ENCODE data around the gene SLC8B1. TPM values are rescaled to one million over a fixed set of nuclear protein-coding genes. Genes with fewer than 3 reads are reported as not detected.

Gene SLC8B1
- total RNA-seq, 1 experiment from 2014 or later: 30.9 TPM

DNA sequence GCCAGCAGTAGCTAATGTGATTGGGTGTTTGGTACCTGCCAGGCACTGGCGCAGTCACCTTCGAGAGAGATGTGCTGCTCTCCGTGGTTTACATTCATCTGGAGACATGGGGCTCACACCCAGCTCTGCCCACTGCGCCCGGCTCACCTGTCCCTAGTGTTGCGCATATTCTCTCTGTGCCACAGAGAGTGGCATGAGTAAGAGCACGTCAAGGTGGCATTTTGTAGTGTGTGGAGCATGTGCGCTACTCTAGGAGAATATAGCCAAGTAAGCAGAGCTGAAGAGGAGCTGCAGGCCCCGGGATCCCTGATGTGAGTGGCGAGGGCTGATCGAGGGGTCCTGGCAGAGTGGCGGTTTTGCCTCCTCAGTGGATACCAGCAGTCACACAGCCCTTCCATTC is 66.8 kb downstream of the SLC8B1 start:
- Histone ChIP-seq H3K9me3 (ENCODE audit: control insufficient read depth in 1 of 2, insufficient read depth in 1 of 2, low read depth in 1 of 2, low read length in 2 of 2) (no peaks in the 10 kb centered on the region), H2AFZ (ENCODE audit: low read depth, low read length, poor library complexity, severe bottlenecking) (no peak overlapping the region), H3K4me2 (ENCODE audit: low read length) (no peak overlapping the region), H4K20me1 (ENCODE audit: insufficient read depth) (no peaks in the 10 kb centered on the region), H3K4me1 (ENCODE audit: control insufficient read depth in 1 of 2, insufficient read depth in 2 of 2, low read length in 2 of 2) (no peaks in the 10 kb centered on the region), H3K79me2 (ENCODE audit: insufficient read depth, low read length) (no peaks in the 10 kb centered on the region), H3K9me2 (ENCODE audit: insufficient read depth) (no peaks in the 10 kb centered on the region), H3K36me3 (ENCODE audit: control insufficient read depth in 1 of 2, insufficient read depth in 2 of 2, low read length in 2 of 2) (no peaks in the 10 kb centered on the region; a peak in 1 of 4 replicates), H3K27me3 (ENCODE audit: insufficient read depth, low read length) (no peaks in the 10 kb centered on the region), H3K9ac (ENCODE audit: low read length) (no peak overlapping the region), H3K4me3 (replicated peaks in 1 of 2; ENCODE audit: low read depth in 1 of 2, low read length in 2 of 2) (no peak overlapping the region), H3K27ac (ENCODE audit: low read depth, low read length) (no peak overlapping the region)
- intact Hi-C loops (cut with micrococcal nuclease): no loop called here
- ATAC-seq (no peak), DNase-seq (ENCODE audit: low read depth, low spot score) (no peak)
- no TSS peak for BruUV-seq (replicated peaks)
- POLR2A ChIA-PET: no interaction called here
- CTCF ChIA-PET: no interaction called here
- TF ChIP-seq, protein P1, sequence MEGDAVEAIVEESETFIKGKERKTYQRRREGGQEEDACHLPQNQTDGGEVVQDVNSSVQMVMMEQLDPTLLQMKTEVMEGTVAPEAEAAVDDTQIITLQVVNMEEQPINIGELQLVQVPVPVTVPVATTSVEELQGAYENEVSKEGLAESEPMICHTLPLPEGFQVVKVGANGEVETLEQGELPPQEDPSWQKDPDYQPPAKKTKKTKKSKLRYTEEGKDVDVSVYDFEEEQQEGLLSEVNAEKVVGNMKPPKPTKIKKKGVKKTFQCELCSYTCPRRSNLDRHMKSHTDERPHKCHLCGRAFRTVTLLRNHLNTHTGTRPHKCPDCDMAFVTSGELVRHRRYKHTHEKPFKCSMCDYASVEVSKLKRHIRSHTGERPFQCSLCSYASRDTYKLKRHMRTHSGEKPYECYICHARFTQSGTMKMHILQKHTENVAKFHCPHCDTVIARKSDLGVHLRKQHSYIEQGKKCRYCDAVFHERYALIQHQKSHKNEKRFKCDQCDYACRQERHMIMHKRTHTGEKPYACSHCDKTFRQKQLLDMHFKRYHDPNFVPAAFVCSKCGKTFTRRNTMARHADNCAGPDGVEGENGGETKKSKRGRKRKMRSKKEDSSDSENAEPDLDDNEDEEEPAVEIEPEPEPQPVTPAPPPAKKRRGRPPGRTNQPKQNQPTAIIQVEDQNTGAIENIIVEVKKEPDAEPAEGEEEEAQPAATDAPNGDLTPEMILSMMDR (IDR thresholded peaks at IDR 0.05 in 2 of 3, conservative IDR thresholded peaks at IDR 0.05 in 1 of 3; ENCODE audit: borderline replicate concordance in 1 of 3, insufficient read depth in 1 of 3, low read depth in 2 of 3, low read length in 2 of 3): no peak
- TF ChIP-seq CBX3 (IDR thresholded peaks at IDR 0.05; ENCODE audit: low read depth) (no peak), POLR2AphosphoS5 (IDR thresholded peaks at IDR 0.05; ENCODE audit: low read depth, low read length) (no peak), SP1 (IDR thresholded peaks at IDR 0.05; ENCODE audit: low read depth) (no peak), ELF1 (IDR thresholded peaks at IDR 0.05; ENCODE audit: borderline replicate concordance, low read depth) (no peak), EZH2phosphoT487 (IDR thresholded peaks at IDR 0.05; ENCODE audit: borderline replicate concordance) (no peak)
- RAD21 ChIA-PET (ENCODE audit: low non-redundant PET in 1 of 2, low total read pairs in 2 of 2, uncharacterized antibody in 2 of 2, unreplicated experiment in 2 of 2): no interaction called here

DNA sequence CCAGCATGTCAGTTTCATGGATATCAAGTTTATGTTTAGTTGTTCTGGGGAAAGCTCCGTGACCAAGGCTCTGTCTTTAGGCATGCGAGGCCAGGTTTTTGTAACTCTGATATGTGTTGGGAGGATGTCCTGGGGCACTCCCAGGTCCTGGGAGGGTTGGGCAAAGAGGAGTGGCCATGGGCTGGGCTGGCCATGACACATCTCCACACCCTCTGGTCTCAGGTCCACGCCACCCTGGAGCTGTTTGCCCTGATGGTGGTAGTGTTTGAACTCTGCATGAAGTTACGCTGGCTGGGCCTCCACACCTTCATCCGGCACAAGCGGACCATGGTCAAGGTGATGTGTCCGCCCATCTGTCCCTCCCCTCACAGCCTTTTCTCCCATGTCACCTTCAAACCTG is 67.3 kb downstream of the SLC8B1 start:
- Histone ChIP-seq H3K4me2 (ENCODE audit: low read length) (no peak overlapping the region), H3K9ac (ENCODE audit: low read length) (no peak overlapping the region), H3K27ac (ENCODE audit: low read depth, low read length) (no peak overlapping the region), H3K9me2 (ENCODE audit: insufficient read depth) (no peaks in the 10 kb centered on the region), H3K36me3 (ENCODE audit: control insufficient read depth in 1 of 2, insufficient read depth in 2 of 2, low read length in 2 of 2) (no peaks in the 10 kb centered on the region; a peak in 1 of 4 replicates), H3K79me2 (ENCODE audit: insufficient read depth, low read length) (no peaks in the 10 kb centered on the region), H3K4me1 (ENCODE audit: control insufficient read depth in 1 of 2, insufficient read depth in 2 of 2, low read length in 2 of 2) (no peaks in the 10 kb centered on the region), H4K20me1 (ENCODE audit: insufficient read depth) (no peaks in the 10 kb centered on the region), H3K4me3 (replicated peaks in 1 of 2; ENCODE audit: low read depth in 1 of 2, low read length in 2 of 2) (no peak overlapping the region), H3K27me3 (ENCODE audit: insufficient read depth, low read length) (no peaks in the 10 kb centered on the region), H2AFZ (ENCODE audit: low read depth, low read length, poor library complexity, severe bottlenecking) (no peak overlapping the region), H3K9me3 (ENCODE audit: control insufficient read depth in 1 of 2, insufficient read depth in 1 of 2, low read depth in 1 of 2, low read length in 2 of 2) (no peaks in the 10 kb centered on the region)
- no TSS peak for BruUV-seq (replicated peaks)
- CTCF ChIA-PET: no interaction called here
- intact Hi-C loops (cut with micrococcal nuclease): no loop called here
- POLR2A ChIA-PET: no interaction called here
- TF ChIP-seq POLR2AphosphoS5 (IDR thresholded peaks at IDR 0.05; ENCODE audit: low read depth, low read length): no peak
- no peak for TF ChIP-seq ZFX (IDR thresholded peaks at IDR 0.05)
- no peak for TF ChIP-seq SIN3A (IDR thresholded peaks at IDR 0.05; ENCODE audit: low read depth)
- no peak for TF ChIP-seq EGR1 (IDR thresholded peaks at IDR 0.05; ENCODE audit: low read depth)
- no peak for TF ChIP-seq YY1 (IDR thresholded peaks at IDR 0.05; ENCODE audit: extremely low read depth, insufficient replicate concordance, low read depth, low read length)
- TF ChIP-seq ZNF274 (IDR thresholded peaks at IDR 0.05; ENCODE audit: low read depth, low read length): no peak
- TF ChIP-seq RAD21 (IDR thresholded peaks at IDR 0.05; ENCODE audit: low read depth): no peak
- TF ChIP-seq FOSL1 (IDR thresholded peaks at IDR 0.05; ENCODE audit: low read depth): no peak
- no peak for TF ChIP-seq TCF7L2 (IDR thresholded peaks at IDR 0.05; ENCODE audit: borderline replicate concordance, extremely low read depth, insufficient read depth, insufficient read length)
- TF ChIP-seq ELF1 (IDR thresholded peaks at IDR 0.05; ENCODE audit: borderline replicate concordance, low read depth): no peak
- no peak for TF ChIP-seq JUND (IDR thresholded peaks at IDR 0.05)
- TF ChIP-seq CBX3 (IDR thresholded peaks at IDR 0.05; ENCODE audit: low read depth): no peak
- no peak for TF ChIP-seq POLR2A (IDR thresholded peaks at IDR 0.05; ENCODE audit: borderline replicate concordance, extremely low read depth, insufficient read depth, insufficient read length)
- TF ChIP-seq SRF (IDR thresholded peaks at IDR 0.05; ENCODE audit: low read depth): no peak
- no peak for TF ChIP-seq CEBPB (IDR thresholded peaks at IDR 0.05; ENCODE audit: low read depth)
- TF ChIP-seq, protein P2, sequence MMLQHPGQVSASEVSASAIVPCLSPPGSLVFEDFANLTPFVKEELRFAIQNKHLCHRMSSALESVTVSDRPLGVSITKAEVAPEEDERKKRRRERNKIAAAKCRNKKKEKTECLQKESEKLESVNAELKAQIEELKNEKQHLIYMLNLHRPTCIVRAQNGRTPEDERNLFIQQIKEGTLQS (IDR thresholded peaks at IDR 0.05): no peak
- TF ChIP-seq, protein P1 (IDR thresholded peaks at IDR 0.05 in 2 of 3, conservative IDR thresholded peaks at IDR 0.05 in 1 of 3; ENCODE audit: borderline replicate concordance in 1 of 3, insufficient read depth in 1 of 3, low read depth in 2 of 3, low read length in 2 of 3): no peak
- RAD21 ChIA-PET (ENCODE audit: low non-redundant PET in 1 of 2, low total read pairs in 2 of 2, uncharacterized antibody in 2 of 2, unreplicated experiment in 2 of 2): no interaction called here
- DNase-seq (ENCODE audit: low read depth, low spot score) (no peak), ATAC-seq (no peak)
